GM23338 (cell line): ENCODE results near the gene UPK2. TPM values are rescaled to one million over a fixed set of nuclear protein-coding genes. Genes with fewer than 3 reads are reported as not detected.
A peak's percentile ranks its signal among the peaks of the same experiment; 100 is the strongest.

Experiments
- ATAC-seq: fragments of 200-7000 bp; cut with Tn5 transposase; 3 replicates; pipeline ENCODE4 v1.9.1; 2020
- DNase-seq: peaks from one replicate; pipeline ENCODE4 v3.0.0-alpha.2; 2015; ENCODE audit warnings: low spot score
- H2AFZ ChIP-seq: fragments of 200-600 bp; sonication (generic); 2 replicates; pipeline ENCODE4 v1.8.0; 2016; ENCODE audit warnings: antibody characterized with exemption, mild to moderate bottlenecking, moderate library complexity
- H3F3A ChIP-seq: fragments of 200-600 bp; sonication (generic); replicated peaks from 2 replicates; pipeline ENCODE4 v1.8.0; 2017; ENCODE audit warnings: antibody characterized with exemption, mixed run types, low read depth
- H3K27ac ChIP-seq: fragments of 200-600 bp; sonication (generic); 2 replicates; pipeline ENCODE4 v1.6.1; 2016; ENCODE audit warnings: low read depth
- H3K27me3 ChIP-seq: fragments of 200-600 bp; sonication (generic); 2 replicates; pipeline ENCODE4 v1.8.0; 2016; ENCODE audit warnings: mild to moderate bottlenecking, mixed run types, moderate library complexity; ENCODE audit not compliant: insufficient read depth
- H3K36me3 ChIP-seq: fragments of 200-600 bp; sonication (generic); 2 replicates; pipeline ENCODE4 v1.8.0; 2016; ENCODE audit warnings: mild to moderate bottlenecking; ENCODE audit not compliant: insufficient read depth
- H3K4me1 ChIP-seq: fragments of 200-600 bp; sonication (generic); 2 replicates; pipeline ENCODE4 v1.8.0; 2016; ENCODE audit warnings: mild to moderate bottlenecking, moderate library complexity; ENCODE audit not compliant: insufficient read depth
- H3K4me2 ChIP-seq: fragments of 200-600 bp; sonication (generic); 2 replicates; pipeline ENCODE4 v1.7.1; 2017; ENCODE audit warnings: mixed run types
- H3K4me3 ChIP-seq: fragments of 200-600 bp; sonication (generic); 2 replicates; pipeline ENCODE4 v1.6.1; 2016; ENCODE audit warnings: mixed run types
- H3K79me2 ChIP-seq: fragments of 200-600 bp; sonication (generic); replicated peaks from 2 replicates; pipeline ENCODE4 v1.8.0; 2017; ENCODE audit warnings: mild to moderate bottlenecking; ENCODE audit not compliant: insufficient read depth
- H3K9me2 ChIP-seq: fragments of 200-600 bp; sonication (generic); 2 replicates; pipeline ENCODE4 v1.8.0; 2017; ENCODE audit not compliant: insufficient read depth
- H4K20me1 ChIP-seq: fragments of 200-600 bp; sonication (generic); replicated peaks from 2 replicates; pipeline ENCODE4 v1.8.0; 2017; ENCODE audit warnings: mild to moderate bottlenecking; ENCODE audit not compliant: insufficient read depth
- H3K27ac Mint-ChIP-seq: 2 replicates; pipeline ENCODE4 v1.8.0; 2020; ENCODE audit warnings: inconsistent platforms, mild to moderate bottlenecking, moderate library complexity, mixed read lengths
- H3K27me3 Mint-ChIP-seq: 3 replicates; pipeline ENCODE4 v1.8.0; 2022; ENCODE audit warnings: low read depth, mild to moderate bottlenecking, moderate library complexity, mixed read lengths, inconsistent platforms; ENCODE audit not compliant: insufficient read depth, poor library complexity
- H3K36me3 Mint-ChIP-seq: 3 replicates; pipeline ENCODE4 v1.8.0; 2021; ENCODE audit warnings: low read depth, mild to moderate bottlenecking, inconsistent platforms, moderate library complexity, mixed read lengths
- H3K4me1 Mint-ChIP-seq: 3 replicates; pipeline ENCODE4 v1.8.0; 2020; ENCODE audit warnings: mild to moderate bottlenecking, inconsistent platforms, mixed read lengths
- H3K4me3 Mint-ChIP-seq: 3 replicates; pipeline ENCODE4 v1.8.0; 2021; ENCODE audit warnings: moderate library complexity, mild to moderate bottlenecking, inconsistent platforms, mixed read lengths
- H3K9me3 Mint-ChIP-seq: 3 replicates; pipeline ENCODE4 v1.8.0; 2020; ENCODE audit warnings: moderate library complexity, mild to moderate bottlenecking, inconsistent platforms, mixed read lengths
- CREB1 ChIP-seq: fragments of 250-450 bp; sonication (Bioruptor Pico); IDR thresholded peaks from 2 replicates; pipeline ENCODE4 v1.5.0; 2020; ENCODE audit warnings: low read depth, mild to moderate bottlenecking, moderate library complexity
- CTCF ChIP-seq, 2 experiments: fragments of 200-600 bp in 1 of 2; sonication (generic) in 1 of 2; conservative IDR thresholded peaks; 2 replicates each; pipeline versions ENCODE4 v1.5.1 to v1.6.1; 2016 to 2017; ENCODE audit warnings: antibody characterized with exemption in 2 of 2, low read depth in 2 of 2, mild to moderate bottlenecking in 2 of 2, moderate library complexity in 1 of 2
- ETS1 ChIP-seq: IDR thresholded peaks from 2 replicates; pipeline ENCODE4 v1.6.1; 2016; ENCODE audit warnings: antibody characterized with exemption
- EZH2 ChIP-seq: fragments of 200-600 bp; sonication (generic); IDR thresholded peaks from one replicate; pipeline ENCODE4 v1.8.0; 2017; ENCODE audit warnings: antibody characterized with exemption, mild to moderate bottlenecking, low read depth; ENCODE audit not compliant: unreplicated experiment
- EZH2phosphoT487 ChIP-seq: fragments of 200-600 bp; sonication (generic); IDR thresholded peaks from one replicate; pipeline ENCODE4 v1.8.1; 2018; ENCODE audit warnings: antibody characterized with exemption; ENCODE audit not compliant: unreplicated experiment
- JUNB ChIP-seq: IDR thresholded peaks from one replicate; pipeline ENCODE4 v1.6.1; 2016; ENCODE audit warnings: antibody characterized with exemption; ENCODE audit not compliant: unreplicated experiment
- NANOG ChIP-seq: IDR thresholded peaks from 2 replicates; pipeline ENCODE4 v1.6.1; 2016; ENCODE audit warnings: antibody characterized with exemption, borderline replicate concordance
- POLR2AphosphoS5 ChIP-seq: IDR thresholded peaks from 2 replicates; pipeline ENCODE4 v1.6.1; 2016; ENCODE audit warnings: antibody characterized with exemption, low read depth
- STAT1 ChIP-seq: IDR thresholded peaks from one replicate; pipeline ENCODE4 v1.6.1; 2016; ENCODE audit warnings: antibody characterized with exemption; ENCODE audit not compliant: unreplicated experiment
- ZNF114 ChIP-seq: fragments of 250-450 bp; sonication (Bioruptor Pico); IDR thresholded peaks from 2 replicates; pipeline ENCODE4 v1.5.0; 2020; ENCODE audit warnings: mild to moderate bottlenecking, moderate library complexity
- ZNF331 ChIP-seq: fragments of 250-450 bp; sonication (Bioruptor Pico); IDR thresholded peaks from 2 replicates; pipeline ENCODE4 v1.5.0; 2020; ENCODE audit warnings: low read depth, mild to moderate bottlenecking, moderate library complexity
- polyA plus RNA-seq: library from polyadenylated mRNA; unstranded; fragments of >200 nt; fragmentation: Nextera tagmentation; extraction: Ambion mirVana; gene quantifications from 2 replicates; pipeline ENCODE4 v1.2.1, GENCODE V29; 2016
- total RNA-seq: library from RNA; depleted of rRNA; stranded (reverse); fragments of >200 nt; shearing (Covaris generic); gene quantifications from 2 replicates; pipeline ENCODE4 v1.2.3, GENCODE V29; 2014
- TF ChIP-seq, protein P1 (sequence below): IDR thresholded peaks from one replicate; pipeline ENCODE4 v1.6.1; 2018; ENCODE audit warnings: antibody characterized with exemption; ENCODE audit not compliant: unreplicated experiment
- TF ChIP-seq, protein P2 (sequence below): fragments of 250-450 bp; sonication (Bioruptor Pico); IDR thresholded peaks from 2 replicates; pipeline ENCODE4 v1.5.0; 2020; ENCODE audit warnings: mild to moderate bottlenecking, moderate library complexity

Gene UPK2
- total and polyA plus RNA-seq, 2 experiments from 2014 or later, result 0.74 TPM; not detected in 1

DNA sequence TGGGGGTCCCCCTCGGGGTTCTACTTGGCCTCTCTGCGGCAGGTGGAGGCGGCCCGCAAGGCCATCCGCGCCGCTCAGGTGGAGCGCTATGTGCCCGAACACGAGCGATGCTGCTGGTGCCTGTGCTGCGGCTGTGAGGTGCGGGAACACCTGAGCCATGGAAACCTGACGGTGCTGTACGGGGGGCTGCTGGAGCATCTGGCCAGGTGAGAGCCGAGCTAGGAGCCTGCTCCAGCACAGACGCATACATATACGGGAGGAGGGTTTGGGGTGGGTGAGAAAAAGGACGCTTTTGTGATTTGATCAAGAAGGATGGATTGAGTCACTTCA lies 42.3 kb downstream of the UPK2 start:
- ATAC-seq, result peak; percentile 61
- peak overlapping the region; percentile 93 for H2AFZ ChIP-seq
- H3K4me1 ChIP-seq, result peaks cover 16% of the 10 kb centered on the region; the same call in 1 of the 2 replicates
- TF ChIP-seq ETS1 (no peak), NANOG (no peak), EZH2phosphoT487 (no peak), EZH2 (no peak), STAT1 (no peak), JUNB (no peak), POLR2AphosphoS5 (no peak), CTCF (conservative IDR thresholded peaks at IDR 0.05; ENCODE audit: low read depth in 2 of 2) (no peak), ZNF114 (CRISPR knock-in tag) (no peak), ZNF331 (CRISPR knock-in tag) (no peak), CREB1 (CRISPR knock-in tag) (no peak)
- TF ChIP-seq, protein P1, sequence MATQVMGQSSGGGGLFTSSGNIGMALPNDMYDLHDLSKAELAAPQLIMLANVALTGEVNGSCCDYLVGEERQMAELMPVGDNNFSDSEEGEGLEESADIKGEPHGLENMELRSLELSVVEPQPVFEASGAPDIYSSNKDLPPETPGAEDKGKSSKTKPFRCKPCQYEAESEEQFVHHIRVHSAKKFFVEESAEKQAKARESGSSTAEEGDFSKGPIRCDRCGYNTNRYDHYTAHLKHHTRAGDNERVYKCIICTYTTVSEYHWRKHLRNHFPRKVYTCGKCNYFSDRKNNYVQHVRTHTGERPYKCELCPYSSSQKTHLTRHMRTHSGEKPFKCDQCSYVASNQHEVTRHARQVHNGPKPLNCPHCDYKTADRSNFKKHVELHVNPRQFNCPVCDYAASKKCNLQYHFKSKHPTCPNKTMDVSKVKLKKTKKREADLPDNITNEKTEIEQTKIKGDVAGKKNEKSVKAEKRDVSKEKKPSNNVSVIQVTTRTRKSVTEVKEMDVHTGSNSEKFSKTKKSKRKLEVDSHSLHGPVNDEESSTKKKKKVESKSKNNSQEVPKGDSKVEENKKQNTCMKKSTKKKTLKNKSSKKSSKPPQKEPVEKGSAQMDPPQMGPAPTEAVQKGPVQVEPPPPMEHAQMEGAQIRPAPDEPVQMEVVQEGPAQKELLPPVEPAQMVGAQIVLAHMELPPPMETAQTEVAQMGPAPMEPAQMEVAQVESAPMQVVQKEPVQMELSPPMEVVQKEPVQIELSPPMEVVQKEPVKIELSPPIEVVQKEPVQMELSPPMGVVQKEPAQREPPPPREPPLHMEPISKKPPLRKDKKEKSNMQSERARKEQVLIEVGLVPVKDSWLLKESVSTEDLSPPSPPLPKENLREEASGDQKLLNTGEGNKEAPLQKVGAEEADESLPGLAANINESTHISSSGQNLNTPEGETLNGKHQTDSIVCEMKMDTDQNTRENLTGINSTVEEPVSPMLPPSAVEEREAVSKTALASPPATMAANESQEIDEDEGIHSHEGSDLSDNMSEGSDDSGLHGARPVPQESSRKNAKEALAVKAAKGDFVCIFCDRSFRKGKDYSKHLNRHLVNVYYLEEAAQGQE, result no peak
- TF ChIP-seq, protein P2, sequence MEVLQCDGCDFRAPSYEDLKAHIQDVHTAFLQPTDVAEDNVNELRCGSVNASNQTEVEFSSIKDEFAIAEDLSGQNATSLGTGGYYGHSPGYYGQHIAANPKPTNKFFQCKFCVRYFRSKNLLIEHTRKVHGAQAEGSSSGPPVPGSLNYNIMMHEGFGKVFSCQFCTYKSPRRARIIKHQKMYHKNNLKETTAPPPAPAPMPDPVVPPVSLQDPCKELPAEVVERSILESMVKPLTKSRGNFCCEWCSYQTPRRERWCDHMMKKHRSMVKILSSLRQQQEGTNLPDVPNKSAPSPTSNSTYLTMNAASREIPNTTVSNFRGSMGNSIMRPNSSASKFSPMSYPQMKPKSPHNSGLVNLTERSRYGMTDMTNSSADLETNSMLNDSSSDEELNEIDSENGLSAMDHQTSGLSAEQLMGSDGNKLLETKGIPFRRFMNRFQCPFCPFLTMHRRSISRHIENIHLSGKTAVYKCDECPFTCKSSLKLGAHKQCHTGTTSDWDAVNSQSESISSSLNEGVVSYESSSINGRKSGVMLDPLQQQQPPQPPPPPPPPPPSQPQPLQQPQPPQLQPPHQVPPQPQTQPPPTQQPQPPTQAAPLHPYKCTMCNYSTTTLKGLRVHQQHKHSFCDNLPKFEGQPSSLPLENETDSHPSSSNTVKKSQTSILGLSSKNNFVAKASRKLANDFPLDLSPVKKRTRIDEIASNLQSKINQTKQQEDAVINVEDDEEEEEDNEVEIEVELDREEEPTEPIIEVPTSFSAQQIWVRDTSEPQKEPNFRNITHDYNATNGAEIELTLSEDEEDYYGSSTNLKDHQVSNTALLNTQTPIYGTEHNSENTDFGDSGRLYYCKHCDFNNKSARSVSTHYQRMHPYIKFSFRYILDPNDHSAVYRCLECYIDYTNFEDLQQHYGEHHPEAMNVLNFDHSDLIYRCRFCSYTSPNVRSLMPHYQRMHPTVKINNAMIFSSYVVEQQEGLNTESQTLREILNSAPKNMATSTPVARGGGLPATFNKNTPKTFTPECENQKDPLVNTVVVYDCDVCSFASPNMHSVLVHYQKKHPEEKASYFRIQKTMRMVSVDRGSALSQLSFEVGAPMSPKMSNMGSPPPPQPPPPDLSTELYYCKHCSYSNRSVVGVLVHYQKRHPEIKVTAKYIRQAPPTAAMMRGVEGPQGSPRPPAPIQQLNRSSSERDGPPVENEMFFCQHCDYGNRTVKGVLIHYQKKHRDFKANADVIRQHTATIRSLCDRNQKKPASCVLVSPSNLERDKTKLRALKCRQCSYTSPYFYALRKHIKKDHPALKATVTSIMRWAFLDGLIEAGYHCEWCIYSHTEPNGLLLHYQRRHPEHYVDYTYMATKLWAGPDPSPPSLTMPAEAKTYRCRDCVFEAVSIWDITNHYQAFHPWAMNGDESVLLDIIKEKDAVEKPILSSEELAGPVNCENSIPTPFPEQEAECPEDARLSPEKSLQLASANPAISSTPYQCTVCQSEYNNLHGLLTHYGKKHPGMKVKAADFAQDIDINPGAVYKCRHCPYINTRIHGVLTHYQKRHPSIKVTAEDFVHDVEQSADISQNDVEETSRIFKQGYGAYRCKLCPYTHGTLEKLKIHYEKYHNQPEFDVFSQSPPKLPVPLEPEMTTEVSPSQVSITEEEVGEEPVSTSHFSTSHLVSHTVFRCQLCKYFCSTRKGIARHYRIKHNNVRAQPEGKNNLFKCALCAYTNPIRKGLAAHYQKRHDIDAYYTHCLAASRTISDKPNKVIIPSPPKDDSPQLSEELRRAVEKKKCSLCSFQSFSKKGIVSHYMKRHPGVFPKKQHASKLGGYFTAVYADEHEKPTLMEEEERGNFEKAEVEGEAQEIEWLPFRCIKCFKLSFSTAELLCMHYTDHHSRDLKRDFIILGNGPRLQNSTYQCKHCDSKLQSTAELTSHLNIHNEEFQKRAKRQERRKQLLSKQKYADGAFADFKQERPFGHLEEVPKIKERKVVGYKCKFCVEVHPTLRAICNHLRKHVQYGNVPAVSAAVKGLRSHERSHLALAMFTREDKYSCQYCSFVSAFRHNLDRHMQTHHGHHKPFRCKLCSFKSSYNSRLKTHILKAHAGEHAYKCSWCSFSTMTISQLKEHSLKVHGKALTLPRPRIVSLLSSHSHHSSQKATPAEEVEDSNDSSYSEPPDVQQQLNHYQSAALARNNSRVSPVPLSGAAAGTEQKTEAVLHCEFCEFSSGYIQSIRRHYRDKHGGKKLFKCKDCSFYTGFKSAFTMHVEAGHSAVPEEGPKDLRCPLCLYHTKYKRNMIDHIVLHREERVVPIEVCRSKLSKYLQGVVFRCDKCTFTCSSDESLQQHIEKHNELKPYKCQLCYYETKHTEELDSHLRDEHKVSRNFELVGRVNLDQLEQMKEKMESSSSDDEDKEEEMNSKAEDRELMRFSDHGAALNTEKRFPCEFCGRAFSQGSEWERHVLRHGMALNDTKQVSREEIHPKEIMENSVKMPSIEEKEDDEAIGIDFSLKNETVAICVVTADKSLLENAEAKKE, result no peak
- H3K4me3 ChIP-seq, result peak overlapping the region; percentile 98
- H3K36me3 ChIP-seq, result peaks cover 22% of the 10 kb centered on the region
- Mint-ChIP-seq H3K4me1 (peaks cover 21% of the 10 kb centered on the region), H3K27me3 (peaks cover 4% of the 10 kb centered on the region), H3K9me3 (peaks cover 4% of the 10 kb centered on the region; the same call in 2 of the 3 replicates), H3K4me3 (peak overlapping the region; percentile 100), H3K36me3 (peaks cover 65% of the 10 kb centered on the region), H3K27ac (peak overlapping the region; percentile 98)
- H3K79me2 ChIP-seq, result peaks cover 58% of the 10 kb centered on the region
- 0 out of 2 replicates have a peak, but pooled peaks cover 8% of the 10 kb centered on the region for H4K20me1 ChIP-seq
- no peaks in the 10 kb centered on the region for H3K27me3 ChIP-seq
- H3K9me2 ChIP-seq, result 0 out of 2 replicates have a peak, but pooled peaks cover 4% of the 10 kb centered on the region
- DNase-seq, result peak; percentile 49
- 0 out of 2 replicates have a peak, but pooled peaks cover 5% of the 10 kb centered on the region for H3F3A ChIP-seq
- H3K4me2 ChIP-seq, result peak overlapping the region; percentile 97
- peak overlapping the region; percentile 65 for H3K27ac ChIP-seq
